ENCODE measurements around the gene TARDBP.

Gene TARDBP

DNA sequence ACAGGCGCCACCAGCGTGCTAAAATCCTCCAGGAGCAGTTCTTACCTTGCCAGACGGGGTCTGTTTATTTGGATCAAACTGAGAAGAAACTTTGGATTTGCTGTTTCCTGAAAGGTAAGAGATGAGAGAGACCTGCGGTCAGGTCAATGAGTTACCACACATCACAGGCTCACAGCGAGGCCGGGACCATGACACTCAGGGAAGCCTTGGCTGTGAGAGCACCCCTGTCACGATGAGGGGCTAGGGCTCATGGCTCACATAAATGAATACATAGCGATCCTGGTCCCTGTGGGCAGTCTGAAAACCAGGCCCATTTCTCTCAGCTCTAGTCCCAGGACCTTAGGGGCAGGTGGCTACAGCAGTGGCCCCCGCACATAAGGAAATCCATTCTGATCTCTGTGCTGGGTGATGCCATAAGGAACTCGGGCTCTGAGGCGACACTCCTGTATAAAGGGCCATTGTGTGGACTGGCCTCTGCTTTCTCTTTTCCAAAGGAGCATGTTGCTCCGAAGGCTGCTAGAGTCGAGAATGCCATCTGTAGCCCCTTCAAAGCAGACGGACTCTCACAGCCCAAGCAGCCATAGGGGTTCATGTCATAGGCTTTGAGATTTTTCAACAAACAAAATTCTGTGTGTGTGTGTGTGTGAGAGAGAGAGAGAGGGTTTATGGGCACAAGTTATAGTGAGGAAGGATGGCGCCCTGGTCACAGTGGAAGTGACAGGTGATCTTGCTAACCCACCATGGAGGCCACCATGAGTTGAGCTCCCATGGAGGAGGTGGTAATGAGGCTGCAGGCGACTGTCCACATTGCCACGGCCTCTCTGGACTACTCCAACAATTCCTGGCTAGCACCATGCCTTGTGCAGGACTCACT is 56.4 kb downstream of the TARDBP start:
- Histone ChIP-seq H2BK120ac (ENCODE audit: low read depth, low read length) (no peak overlapping the region), H3K9me3 (ENCODE audit: control insufficient read depth, low read length) (no peaks in the 10 kb centered on the region), H4K91ac (ENCODE audit: low read length) (no peak overlapping the region), H3K79me1 (replicated peaks; ENCODE audit: low read length, poor library complexity, severe bottlenecking) (peaks cover 32% of the 10 kb centered on the region), H3K9ac (ENCODE audit: low read length) (no peak overlapping the region), H2BK15ac (ENCODE audit: low read depth, poor library complexity, severe bottlenecking) (no peak overlapping the region), H2BK5ac (ENCODE audit: low read depth, low read length, poor library complexity, severe bottlenecking) (no peak overlapping the region), H2BK12ac (ENCODE audit: low read length in 2 of 2) (no peak overlapping the region), H3K18ac (ENCODE audit: low read depth in 1 of 2, low read length in 2 of 2) (no peak overlapping the region), H3K23ac (ENCODE audit: low read length in 2 of 2) (no peak overlapping the region), H4K8ac (ENCODE audit: low read length) (no peak overlapping the region), H3K14ac (ENCODE audit: low read length in 2 of 2) (no peak overlapping the region), H3K4me2 (ENCODE audit: low read length, poor library complexity, severe bottlenecking) (no peak overlapping the region), H2AK5ac (ENCODE audit: low read length, severe bottlenecking) (no peak overlapping the region), H3K4me3 (ENCODE audit: insufficient read depth in 1 of 2, low read depth in 1 of 2, low read length in 2 of 2) (no peak overlapping the region), H3K27ac (ENCODE audit: low read length, poor library complexity, severe bottlenecking) (no peak overlapping the region), H3K4ac (ENCODE audit: low read depth in 1 of 2, low read length in 2 of 2) (no peak overlapping the region), H3K4me1 (ENCODE audit: control insufficient read depth, insufficient read depth, low read depth, low read length) (no peaks in the 10 kb centered on the region), H2AFZ (ENCODE audit: low read depth, low read length) (no peak overlapping the region), H3K36me3 (ENCODE audit: control insufficient read depth in 1 of 2, insufficient read depth in 2 of 2, low read depth in 1 of 2, low read length in 2 of 2) (peaks cover 85 to 89% of the 10 kb centered on the region in 2 experiments), H3K27me3 (ENCODE audit: control insufficient read depth in 1 of 2, insufficient read depth in 1 of 2, low read length in 2 of 2) (no peaks in the 10 kb centered on the region)
- DNase-seq = no peak
- 98% methylated on average over 17 of the region's 17 CpGs for WGBS

- H2BK5ac ChIP-seq (ENCODE audit: low read depth, low read length, poor library complexity, severe bottlenecking) = no peak overlapping the region
- H2AFZ ChIP-seq (ENCODE audit: low read depth, low read length) = no peak overlapping the region
- no peak overlapping the region for H2BK15ac ChIP-seq (ENCODE audit: low read depth, poor library complexity, severe bottlenecking)
- no peak overlapping the region for H3K4me2 ChIP-seq (ENCODE audit: low read length, poor library complexity, severe bottlenecking)
- no peak overlapping the region for H3K14ac ChIP-seq (ENCODE audit: low read length in 2 of 2)
- H3K4me1 ChIP-seq (ENCODE audit: control insufficient read depth, insufficient read depth, low read depth, low read length) = no peaks in the 10 kb centered on the region
- no peak overlapping the region for H3K9ac ChIP-seq (ENCODE audit: low read length)
- H2AK5ac ChIP-seq (ENCODE audit: low read length, severe bottlenecking) = no peak overlapping the region
- H3K27me3 ChIP-seq (ENCODE audit: control insufficient read depth in 1 of 2, insufficient read depth in 1 of 2, low read length in 2 of 2) = no peaks in the 10 kb centered on the region
- H3K79me1 ChIP-seq (replicated peaks; ENCODE audit: low read length, poor library complexity, severe bottlenecking) = peaks cover 28% of the 10 kb centered on the region
- no peak overlapping the region for H3K4me3 ChIP-seq (ENCODE audit: insufficient read depth in 1 of 2, low read depth in 1 of 2, low read length in 2 of 2)
- DNase-seq = no peak
- no peak overlapping the region for H2BK120ac ChIP-seq (ENCODE audit: low read depth, low read length)
- peaks cover 88 to 93% of the 10 kb centered on the region in 2 experiments for H3K36me3 ChIP-seq (ENCODE audit: control insufficient read depth in 1 of 2, insufficient read depth in 2 of 2, low read depth in 1 of 2, low read length in 2 of 2)
- H3K18ac ChIP-seq (ENCODE audit: low read depth in 1 of 2, low read length in 2 of 2) = no peak overlapping the region
- H3K23ac ChIP-seq (ENCODE audit: low read length in 2 of 2) = no peak overlapping the region
- H3K4ac ChIP-seq (ENCODE audit: low read depth in 1 of 2, low read length in 2 of 2) = no peak overlapping the region
- H3K9me3 ChIP-seq (ENCODE audit: control insufficient read depth, low read length) = no peaks in the 10 kb centered on the region
- H3K27ac ChIP-seq (ENCODE audit: low read length, poor library complexity, severe bottlenecking) = no peak overlapping the region
- no peak overlapping the region for H2BK12ac ChIP-seq (ENCODE audit: low read length in 2 of 2)
- WGBS = 97% methylated on average over 11 of the region's 11 CpGs
- H4K91ac ChIP-seq (ENCODE audit: low read length) = no peak overlapping the region
- no peak overlapping the region for H4K8ac ChIP-seq (ENCODE audit: low read length)
These were observed 58.4 kb downstream of the TARDBP start for GRCh38 chr1:11070876-11071275.

- no peak overlapping the region for H3K27ac ChIP-seq (ENCODE audit: low read length, poor library complexity, severe bottlenecking)
- H3K36me3 ChIP-seq (ENCODE audit: control insufficient read depth in 1 of 2, insufficient read depth in 2 of 2, low read depth in 1 of 2, low read length in 2 of 2) = peaks cover 88 to 94% of the 10 kb centered on the region in 2 experiments
- no peak overlapping the region for H3K14ac ChIP-seq (ENCODE audit: low read length in 2 of 2)
- no peak overlapping the region for H4K8ac ChIP-seq (ENCODE audit: low read length)
- H2AFZ ChIP-seq (ENCODE audit: low read depth, low read length) = no peak overlapping the region
- no peak overlapping the region for H2AK5ac ChIP-seq (ENCODE audit: low read length, severe bottlenecking)
- no peak overlapping the region for H2BK5ac ChIP-seq (ENCODE audit: low read depth, low read length, poor library complexity, severe bottlenecking)
- H3K9me3 ChIP-seq (ENCODE audit: control insufficient read depth, low read length) = no peaks in the 10 kb centered on the region
- H2BK15ac ChIP-seq (ENCODE audit: low read depth, poor library complexity, severe bottlenecking) = no peak overlapping the region
- no peak overlapping the region for H3K4ac ChIP-seq (ENCODE audit: low read depth in 1 of 2, low read length in 2 of 2)
- no peak overlapping the region for H3K9ac ChIP-seq (ENCODE audit: low read length)
- DNase-seq = no peak
- H4K91ac ChIP-seq (ENCODE audit: low read length) = no peak overlapping the region
- H2BK120ac ChIP-seq (ENCODE audit: low read depth, low read length) = no peak overlapping the region
- H3K79me1 ChIP-seq (replicated peaks; ENCODE audit: low read length, poor library complexity, severe bottlenecking) = peaks cover 25% of the 10 kb centered on the region
- no peak overlapping the region for H3K18ac ChIP-seq (ENCODE audit: low read depth in 1 of 2, low read length in 2 of 2)
- H3K23ac ChIP-seq (ENCODE audit: low read length in 2 of 2) = no peak overlapping the region
- H3K4me2 ChIP-seq (ENCODE audit: low read length, poor library complexity, severe bottlenecking) = no peak overlapping the region
- no peak overlapping the region for H3K4me3 ChIP-seq (ENCODE audit: insufficient read depth in 1 of 2, low read depth in 1 of 2, low read length in 2 of 2)
- H2BK12ac ChIP-seq (ENCODE audit: low read length in 2 of 2) = no peak overlapping the region
- no peaks in the 10 kb centered on the region for H3K27me3 ChIP-seq (ENCODE audit: control insufficient read depth in 1 of 2, insufficient read depth in 1 of 2, low read length in 2 of 2)
- WGBS = 89% methylated on average over 15 of the region's 15 CpGs
- H3K4me1 ChIP-seq (ENCODE audit: control insufficient read depth, insufficient read depth, low read depth, low read length) = no peaks in the 10 kb centered on the region
These were observed 59.2 kb downstream of the TARDBP start for GRCh38 chr1:11071463-11072215.

DNA sequence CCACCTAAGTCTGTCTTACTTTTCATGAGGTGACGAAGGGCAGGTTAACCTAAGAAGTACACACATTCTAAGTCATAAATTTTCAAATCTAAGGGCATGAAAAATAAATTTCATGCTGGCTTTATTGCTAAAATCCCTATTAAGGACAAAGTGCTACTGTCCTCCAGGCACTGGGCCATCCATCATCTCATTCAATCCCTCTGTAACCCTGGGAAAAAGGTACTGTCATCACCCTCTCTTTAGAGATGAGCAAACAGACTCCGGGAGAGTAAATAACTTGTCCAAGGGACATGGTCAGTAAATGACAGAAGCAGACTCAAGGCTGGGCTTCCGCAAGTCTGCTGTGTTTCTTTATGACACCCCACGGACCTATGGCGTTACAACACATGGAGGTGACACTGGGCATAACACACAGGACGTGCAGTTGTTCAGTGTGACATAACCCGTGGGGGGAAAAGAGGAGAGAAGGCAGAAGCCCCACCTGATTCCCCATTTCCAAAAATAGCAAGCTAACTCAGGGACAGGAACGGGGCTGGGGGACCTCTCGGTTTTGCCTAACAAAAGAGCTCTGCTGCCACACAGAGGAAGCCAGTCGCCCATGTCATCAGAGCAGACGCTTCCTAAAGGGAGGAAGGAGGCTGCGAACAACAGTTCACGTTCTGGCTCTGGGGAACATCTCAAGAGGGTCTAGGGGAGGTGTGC is 59.9 kb downstream of the TARDBP start:
- H3K4me1 ChIP-seq (ENCODE audit: control insufficient read depth, insufficient read depth, low read depth, low read length) = no peaks in the 10 kb centered on the region
- no peaks in the 10 kb centered on the region for H3K9me3 ChIP-seq (ENCODE audit: control insufficient read depth, low read length)
- H3K79me1 ChIP-seq (replicated peaks; ENCODE audit: low read length, poor library complexity, severe bottlenecking) = peaks cover 25% of the 10 kb centered on the region
- no peak overlapping the region for H3K23ac ChIP-seq (ENCODE audit: low read length in 2 of 2)
- peaks cover 90 to 98% of the 10 kb centered on the region in 2 experiments for H3K36me3 ChIP-seq (ENCODE audit: control insufficient read depth in 1 of 2, insufficient read depth in 2 of 2, low read depth in 1 of 2, low read length in 2 of 2)
- no peak overlapping the region for H2AK5ac ChIP-seq (ENCODE audit: low read length, severe bottlenecking)
- H2BK5ac ChIP-seq (ENCODE audit: low read depth, low read length, poor library complexity, severe bottlenecking) = no peak overlapping the region
- no peak overlapping the region for H2BK15ac ChIP-seq (ENCODE audit: low read depth, poor library complexity, severe bottlenecking)
- no peak overlapping the region for H2AFZ ChIP-seq (ENCODE audit: low read depth, low read length)
- H4K91ac ChIP-seq (ENCODE audit: low read length) = no peak overlapping the region
- DNase-seq = no peak
- no peaks in the 10 kb centered on the region for H3K27me3 ChIP-seq (ENCODE audit: control insufficient read depth in 1 of 2, insufficient read depth in 1 of 2, low read length in 2 of 2)
- H3K14ac ChIP-seq (ENCODE audit: low read length in 2 of 2) = no peak overlapping the region
- H3K27ac ChIP-seq (ENCODE audit: low read length, poor library complexity, severe bottlenecking) = no peak overlapping the region
- H4K8ac ChIP-seq (ENCODE audit: low read length) = no peak overlapping the region
- 80% methylated on average over 13 of the region's 13 CpGs for WGBS
- no peak overlapping the region for H2BK120ac ChIP-seq (ENCODE audit: low read depth, low read length)
- no peak overlapping the region for H3K9ac ChIP-seq (ENCODE audit: low read length)
- H3K4me2 ChIP-seq (ENCODE audit: low read length, poor library complexity, severe bottlenecking) = no peak overlapping the region
- no peak overlapping the region for H3K18ac ChIP-seq (ENCODE audit: low read depth in 1 of 2, low read length in 2 of 2)
- H3K4me3 ChIP-seq (ENCODE audit: insufficient read depth in 1 of 2, low read depth in 1 of 2, low read length in 2 of 2) = no peak overlapping the region
- H2BK12ac ChIP-seq (ENCODE audit: low read length in 2 of 2) = no peak overlapping the region
- no peak overlapping the region for H3K4ac ChIP-seq (ENCODE audit: low read depth in 1 of 2, low read length in 2 of 2)
